CD4-positive, alpha-beta T cell treated with Interleukin-2 at 100 ng/mL for 4 hours (primary cell): ENCODE data around the gene PDE4DIP.
"Not testable (repeated sequence)": the region's sequence is repeated elsewhere in the genome, so short reads cannot be mapped to it uniquely, and the experiment has no call there.

ENCODE experiments used
- DNase-seq: peaks from one replicate; pipeline ENCODE4 v3.0.0-alpha.2; 2020; ENCODE audit warnings: low spot score

PDE4DIP gene

DNA sequence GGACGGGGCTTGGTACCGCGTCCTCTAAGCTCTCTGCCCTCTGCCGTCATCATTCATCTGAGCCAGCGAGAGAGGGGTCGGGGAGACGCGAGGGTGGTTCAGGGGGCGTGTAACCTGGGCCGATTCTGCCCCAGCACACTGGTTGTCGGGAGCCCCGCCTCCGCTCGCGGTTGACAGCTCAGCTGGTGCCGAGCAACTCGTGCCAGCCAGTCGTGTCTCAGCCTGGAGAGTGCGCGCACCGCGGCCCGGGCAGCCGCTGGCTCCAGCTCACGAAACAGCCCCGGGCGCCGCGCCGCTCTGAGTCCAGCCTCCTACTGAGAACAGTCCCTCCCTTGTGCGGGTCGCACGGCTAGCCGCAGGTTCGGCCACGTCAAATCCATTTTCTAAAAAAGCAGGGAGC, at the start of gene PDE4DIP:
Gene PDE4DIP (plus strand): TSS at position 209 of the 400 bp plus-strand sequence. CDS start 347 bp downstream, outside the sequence.
- DNase-seq, result not testable (repeated sequence)

GRCh38 chr1:148808268-148808928, 35.8 kb upstream of the PDE4DIP start:
- DNase-seq, result not testable (repeated sequence)

DNA sequence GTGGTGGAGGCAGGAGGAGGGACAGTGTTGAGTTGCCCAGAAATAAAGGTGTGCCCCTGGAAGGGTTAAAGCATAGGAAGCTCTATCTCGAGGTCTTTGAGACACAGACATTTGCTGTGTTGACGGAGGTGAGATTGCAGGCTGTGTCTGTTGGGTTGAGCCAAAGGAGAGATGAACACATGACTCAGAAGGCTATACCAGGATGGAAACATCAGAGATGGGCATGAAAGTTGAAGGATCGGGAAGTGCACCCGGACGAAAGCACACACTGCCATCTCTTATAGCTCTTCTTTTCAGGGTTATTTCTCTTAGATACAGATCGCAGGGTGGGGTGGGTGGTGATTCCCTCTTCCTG, 35.3 kb upstream of the PDE4DIP start:
- DNase-seq, result not testable (repeated sequence)

GRCh38 chr1:148822180-148822579, 22.0 kb upstream of the PDE4DIP start:
- DNase-seq, result not testable (repeated sequence)

- not testable (repeated sequence) for DNase-seq
These were observed 20.4 kb upstream of the PDE4DIP start for GRCh38 chr1:148823822-148824221.

GRCh38 chr1:148825029-148825428, 19.2 kb upstream of the PDE4DIP start:
- DNase-seq, result not testable (repeated sequence)

DNA sequence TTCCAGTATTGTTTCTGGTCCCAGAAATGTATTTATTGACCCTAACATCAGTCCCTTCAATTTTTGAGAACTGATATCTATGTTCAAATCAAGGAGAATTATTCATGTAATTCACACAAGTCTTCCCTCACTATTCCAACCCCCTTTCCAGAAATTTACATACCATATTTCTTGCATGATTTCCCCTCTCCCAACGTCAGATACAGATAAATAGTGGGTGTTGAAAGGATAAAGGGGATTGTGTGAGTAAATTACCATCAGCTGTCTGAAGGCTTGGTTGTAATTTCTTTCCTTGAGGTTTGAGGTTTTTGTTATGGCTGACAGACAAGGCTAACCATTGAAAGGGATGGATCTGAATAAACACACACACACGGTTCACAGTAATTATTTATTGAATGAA, 15.7 kb upstream of the PDE4DIP start:
- not testable (repeated sequence) for DNase-seq

GRCh38 chr1:148828962-148829361, 15.3 kb upstream of the PDE4DIP start:
- not testable (repeated sequence) for DNase-seq

DNA sequence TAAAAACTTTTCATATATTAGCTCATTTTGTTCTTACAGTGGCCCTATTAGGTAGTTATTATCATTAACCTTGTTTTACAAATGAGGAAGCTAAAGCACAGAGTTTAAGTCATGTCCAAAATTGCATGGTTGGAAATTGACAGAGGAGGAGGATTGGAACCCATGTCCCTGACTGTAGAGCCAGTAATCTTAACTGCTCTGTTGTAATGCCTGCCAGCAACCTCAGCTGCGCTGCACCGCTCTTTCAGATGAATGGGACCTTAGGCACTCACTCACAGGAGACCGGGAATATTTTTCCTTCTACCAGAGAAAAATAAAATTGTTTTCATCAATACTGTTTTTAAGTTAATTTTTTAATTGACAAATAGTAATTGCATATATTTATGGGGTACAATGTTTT, 14.9 kb upstream of the PDE4DIP start:
- DNase-seq, result not testable (repeated sequence)

DNA sequence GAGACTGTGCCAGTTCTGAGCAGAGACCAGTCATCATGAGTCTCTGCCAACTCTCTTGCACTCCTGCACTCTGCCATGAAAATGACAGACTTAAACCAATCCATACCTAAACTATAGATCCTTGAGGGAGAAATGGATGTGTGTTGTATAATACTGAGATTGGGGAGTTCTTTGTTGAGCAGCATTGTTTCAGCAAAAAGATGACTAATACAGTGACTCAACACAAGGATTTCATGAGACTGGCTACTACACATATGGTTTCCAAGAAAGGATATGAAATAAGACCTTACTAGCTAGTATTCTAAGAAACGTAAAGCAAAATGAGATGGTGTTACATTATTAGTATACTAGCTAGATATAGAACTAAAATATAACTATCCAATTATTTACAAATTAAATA, 3.0 kb upstream of the PDE4DIP start:
- not testable (repeated sequence) for DNase-seq

DNA sequence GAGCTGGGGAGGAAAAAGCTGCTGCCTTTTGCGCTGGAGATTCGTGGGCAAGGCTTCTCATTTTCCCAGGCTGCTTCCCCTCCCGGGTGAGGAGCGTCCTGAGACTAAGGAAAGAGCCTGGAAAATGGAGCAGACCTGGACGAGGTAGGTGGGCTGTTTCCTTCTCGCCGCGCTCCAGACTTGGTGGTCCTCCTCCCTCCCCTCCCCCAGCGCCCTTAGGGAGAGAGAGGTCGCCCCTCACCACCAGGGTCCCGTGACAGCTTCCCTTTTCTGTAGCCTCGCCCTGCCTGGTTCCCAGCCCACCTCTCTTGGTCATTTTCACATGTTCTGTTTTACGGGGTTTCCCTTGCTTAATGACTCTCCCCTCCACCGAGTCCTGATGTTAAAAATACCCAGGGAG, 423 bp downstream of the PDE4DIP start:
- not testable (repeated sequence) for DNase-seq

DNA sequence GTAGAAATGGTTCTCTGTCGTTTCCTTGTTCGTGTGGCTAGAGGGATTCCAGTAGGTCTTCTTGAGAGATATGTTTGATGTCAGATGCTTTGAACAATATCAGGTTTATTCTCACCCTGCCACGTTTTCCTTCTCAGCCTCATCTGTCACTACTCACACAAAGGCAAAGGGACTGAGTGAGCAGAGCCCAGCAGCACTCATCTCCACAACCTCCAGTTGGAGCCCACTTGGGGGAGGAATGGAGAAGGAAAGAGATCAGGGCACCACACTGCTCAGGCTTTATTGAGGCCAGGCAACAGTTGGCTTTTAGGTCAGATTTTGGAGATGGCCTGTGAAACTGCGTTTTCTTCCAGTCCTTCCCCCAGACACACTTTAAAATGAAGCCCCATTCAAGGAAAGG, 840 bp downstream of the PDE4DIP start:
- DNase-seq, result not testable (repeated sequence)

DNA sequence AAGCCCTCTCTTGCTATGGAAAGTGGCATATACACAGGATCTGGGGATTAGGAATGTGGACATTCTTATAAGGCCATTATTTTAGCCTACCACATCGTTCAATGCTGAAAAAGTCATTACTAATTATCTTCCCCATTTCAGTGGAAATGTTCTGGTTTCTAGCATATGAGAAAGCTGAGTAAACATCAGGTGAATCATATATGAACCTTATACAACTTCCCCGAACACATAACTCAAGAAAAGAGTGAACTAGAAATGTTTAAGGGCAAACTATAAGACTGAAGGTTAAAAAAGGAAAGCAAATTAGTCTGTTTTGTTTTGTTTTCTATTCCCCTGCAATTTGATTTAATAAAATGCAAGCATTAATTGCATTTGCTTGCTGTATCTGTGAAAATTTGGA, 6.1 kb downstream of the PDE4DIP start:
- DNase-seq, result not testable (repeated sequence)

GRCh38 chr1:148850840-148851239, 6.6 kb downstream of the PDE4DIP start:
- not testable (repeated sequence) for DNase-seq

- not testable (repeated sequence) for DNase-seq
These were observed 7.5 kb downstream of the PDE4DIP start for GRCh38 chr1:148851684-148852083.

DNA sequence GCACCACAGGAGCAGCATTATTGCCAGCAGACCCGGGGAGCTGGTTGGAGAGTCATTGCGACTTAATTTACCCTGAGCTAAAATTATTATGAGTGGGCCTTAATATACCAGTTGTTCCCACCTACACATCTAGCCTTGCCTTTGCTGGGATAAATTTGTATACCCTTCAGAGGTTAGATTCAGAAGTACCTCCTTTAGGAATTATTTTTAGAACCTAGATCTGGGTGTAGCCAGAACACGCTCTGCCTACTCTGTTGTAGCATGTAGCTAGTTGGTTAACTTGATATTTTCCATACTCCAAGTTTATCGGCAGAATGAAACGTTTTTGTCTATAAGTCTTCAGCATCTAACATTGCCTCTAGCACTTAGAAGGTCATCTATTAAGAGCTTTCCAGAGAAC, 9.1 kb downstream of the PDE4DIP start:
- not testable (repeated sequence) for DNase-seq

- not testable (repeated sequence) for DNase-seq
These were observed 9.8 kb downstream of the PDE4DIP start for GRCh38 chr1:148854063-148854462.

GRCh38 chr1:148855367-148855766, 11.1 kb downstream of the PDE4DIP start:
- not testable (repeated sequence) for DNase-seq

GRCh38 chr1:148860049-148860448, 15.8 kb downstream of the PDE4DIP start:
- not testable (repeated sequence) for DNase-seq

GRCh38 chr1:148860579-148861259, 16.5 kb downstream of the PDE4DIP start:
- not testable (repeated sequence) for DNase-seq

- DNase-seq, result not testable (repeated sequence)
These were observed 18.4 kb downstream of the PDE4DIP start for GRCh38 chr1:148862590-148862989.

DNA sequence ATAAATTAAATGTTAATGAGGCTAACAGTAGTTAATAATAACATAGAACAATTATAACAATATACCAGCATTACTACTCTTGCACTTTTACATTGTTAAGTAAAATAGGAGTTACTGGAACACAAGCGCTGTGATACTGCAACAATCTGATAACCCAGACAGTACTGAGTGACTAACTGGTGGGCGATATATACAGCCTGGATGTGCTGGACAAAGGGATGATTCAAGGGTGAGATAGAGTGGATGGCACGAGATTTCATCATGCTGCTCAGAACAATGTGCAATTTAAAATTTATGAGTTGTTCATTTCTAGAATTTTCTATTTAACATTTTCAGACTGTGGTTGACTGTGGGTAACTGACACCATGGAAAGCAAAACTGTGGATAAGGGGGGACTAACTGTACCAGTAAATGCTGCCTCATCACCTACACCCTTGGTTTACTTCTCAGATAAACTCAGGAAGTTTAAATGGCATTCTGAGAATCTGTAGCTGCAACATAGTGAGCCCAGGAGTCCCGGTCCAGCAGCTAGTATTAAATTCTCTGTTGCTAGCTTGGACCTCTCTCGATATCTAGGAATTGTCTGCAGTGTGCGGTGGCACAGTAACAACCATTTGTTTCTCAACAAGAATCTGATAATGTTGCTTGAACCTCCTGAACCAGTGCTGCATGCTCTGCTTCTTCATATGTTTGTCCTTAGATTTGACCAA, 24.9 kb downstream of the PDE4DIP start:
- not testable (repeated sequence) for DNase-seq

- DNase-seq, result not testable (repeated sequence)
These were observed 25.4 kb downstream of the PDE4DIP start for GRCh38 chr1:148869634-148869961.
